Subcutaneous abdominal adipose tissue (tissue), 5 donors: ENCODE results near the gene EIPR1.

Source experiments
- H3K27ac ChIP-seq: one replicate; pipeline ENCODE4 v1.7.0; 2013; ENCODE audit warnings: low read depth, mild to moderate bottlenecking, inconsistent platforms, low read length, moderate library complexity
- H3K27me3 ChIP-seq, 5 donors: one replicate each; pipeline ENCODE4 v1.7.0; 2013; ENCODE audit warnings: low read length in 5 of 5, inconsistent platforms in 1 of 5; ENCODE audit not compliant: control insufficient read depth in 5 of 5, insufficient read depth in 4 of 5
- H3K36me3 ChIP-seq, 5 donors: one replicate each; pipeline ENCODE4 v1.7.0; 2013; ENCODE audit warnings: low read length in 5 of 5; ENCODE audit not compliant: control insufficient read depth in 5 of 5, insufficient read depth in 5 of 5
- H3K4me1 ChIP-seq, 5 donors: one replicate each; pipeline ENCODE4 v1.7.0; 2013; ENCODE audit warnings: low read length in 5 of 5, mild to moderate bottlenecking in 3 of 5, moderate library complexity in 1 of 5; ENCODE audit not compliant: control insufficient read depth in 5 of 5, insufficient read depth in 5 of 5
- H3K4me3 ChIP-seq, 5 donors: one replicate each; pipeline ENCODE4 v1.7.0; 2013; ENCODE audit warnings: low read length in 5 of 5, low read depth in 1 of 5
- H3K9ac ChIP-seq, 5 donors: one replicate each; pipeline ENCODE4 v1.7.0; 2013; ENCODE audit warnings: low read length in 5 of 5, mild to moderate bottlenecking in 4 of 5, moderate library complexity in 3 of 5
- H3K9me3 ChIP-seq, 5 donors: one replicate each; pipeline ENCODE4 v1.7.0; 2013; ENCODE audit warnings: low read length in 5 of 5; ENCODE audit not compliant: control insufficient read depth in 5 of 5
- donor health status: healthy.
- donor health status: healthy.
- donor health status: healthy.
- donor health status: healthy.
- donor health status: healthy.

The EIPR1 gene

GRCh38 chr2:3300224-3300995 is 77.2 kb downstream of the EIPR1 start:
- H3K27me3 ChIP-seq, result no peaks in the 10 kb centered on the region
- H3K9me3 ChIP-seq, result no peaks in the 10 kb centered on the region
- H3K27ac ChIP-seq, result no peak overlapping the region
- H3K36me3 ChIP-seq, result peaks cover 0 to 13% (median 3%) of the 10 kb centered on the region in 5 donors
- H3K4me3 ChIP-seq, result no peak overlapping the region
- H3K9ac ChIP-seq, result no peak overlapping the region
- peaks cover 2 to 7% (median 5%) of the 10 kb centered on the region in 5 donors for H3K4me1 ChIP-seq

GRCh38 chr2:3299703-3300102 is 77.9 kb downstream of the EIPR1 start:
- Histone ChIP-seq H3K4me3 (no peak overlapping the region), H3K4me1 (peaks cover 2 to 7% (median 5%) of the 10 kb centered on the region in 5 donors), H3K36me3 (peaks cover 0 to 13% (median 3%) of the 10 kb centered on the region in 5 donors), H3K9ac (no peak overlapping the region), H3K9me3 (no peaks in the 10 kb centered on the region), H3K27me3 (no peaks in the 10 kb centered on the region), H3K27ac (no peak overlapping the region)

DNA sequence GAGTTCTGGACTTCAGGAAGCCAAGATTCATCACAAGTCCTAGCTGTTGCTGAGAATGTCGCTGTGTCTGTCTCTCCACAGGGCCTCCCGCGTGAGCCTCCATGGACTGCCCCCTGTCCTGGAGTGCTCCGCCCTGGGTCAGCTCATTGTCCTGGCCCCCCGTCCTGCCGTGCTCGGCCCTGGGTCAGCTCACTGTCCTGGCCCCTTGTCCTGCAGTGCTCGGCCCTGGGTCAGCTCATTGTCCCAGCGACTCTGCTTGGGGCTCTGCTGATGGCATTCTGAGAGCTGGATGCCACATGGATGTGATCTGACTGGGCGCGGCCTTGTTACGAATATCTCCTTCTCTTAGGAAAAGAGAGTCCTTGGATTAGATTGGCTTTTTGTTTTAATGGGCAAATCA is 78.5 kb downstream of the EIPR1 start:
- Histone ChIP-seq H3K9ac (no peak overlapping the region), H3K27ac (no peak overlapping the region), H3K4me3 (no peak overlapping the region), H3K36me3 (peaks cover 0 to 13% (median 3%) of the 10 kb centered on the region in 5 donors), H3K9me3 (no peaks in the 10 kb centered on the region), H3K4me1 (peaks cover 2 to 7% (median 5%) of the 10 kb centered on the region in 5 donors), H3K27me3 (no peaks in the 10 kb centered on the region)

DNA sequence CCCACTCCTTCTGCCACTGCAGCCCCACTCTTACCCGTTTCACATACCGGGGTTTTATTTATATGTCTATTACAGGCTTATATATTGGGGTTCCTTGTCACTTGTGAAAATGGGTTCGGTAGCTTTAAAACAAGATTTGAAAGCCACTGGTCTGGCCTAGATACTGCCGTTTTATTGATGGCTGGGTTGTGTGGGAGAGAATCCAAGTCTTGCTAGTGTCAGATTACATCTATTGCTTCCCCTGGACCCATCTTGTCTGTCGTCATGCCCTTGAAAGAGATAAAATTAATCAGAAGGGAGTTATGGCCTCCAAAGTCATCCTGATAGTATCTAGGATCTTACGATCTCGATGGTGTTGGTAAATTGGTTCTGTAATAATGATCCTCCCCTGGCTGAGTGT is 79.4 kb downstream of the EIPR1 start:
- no peak overlapping the region for H3K9ac ChIP-seq
- no peaks in the 10 kb centered on the region for H3K27me3 ChIP-seq
- H3K27ac ChIP-seq, result no peak overlapping the region
- H3K9me3 ChIP-seq, result no peaks in the 10 kb centered on the region
- H3K36me3 ChIP-seq, result peaks cover 0 to 13% (median 3%) of the 10 kb centered on the region in 5 donors
- H3K4me3 ChIP-seq, result no peak overlapping the region
- peaks cover under 1 to 4% (median 2%) of the 10 kb centered on the region in 5 donors for H3K4me1 ChIP-seq

- Histone ChIP-seq H3K4me3 (no peak overlapping the region), H3K9ac (no peak overlapping the region), H3K9me3 (no peaks in the 10 kb centered on the region), H3K4me1 (no peaks in the 10 kb centered on the region), H3K36me3 (peaks cover 0 to 13% (median 3%) of the 10 kb centered on the region in 5 donors), H3K27ac (no peak overlapping the region), H3K27me3 (no peaks in the 10 kb centered on the region)
These were observed 80.1 kb downstream of the EIPR1 start for GRCh38 chr2:3297523-3297922.

DNA sequence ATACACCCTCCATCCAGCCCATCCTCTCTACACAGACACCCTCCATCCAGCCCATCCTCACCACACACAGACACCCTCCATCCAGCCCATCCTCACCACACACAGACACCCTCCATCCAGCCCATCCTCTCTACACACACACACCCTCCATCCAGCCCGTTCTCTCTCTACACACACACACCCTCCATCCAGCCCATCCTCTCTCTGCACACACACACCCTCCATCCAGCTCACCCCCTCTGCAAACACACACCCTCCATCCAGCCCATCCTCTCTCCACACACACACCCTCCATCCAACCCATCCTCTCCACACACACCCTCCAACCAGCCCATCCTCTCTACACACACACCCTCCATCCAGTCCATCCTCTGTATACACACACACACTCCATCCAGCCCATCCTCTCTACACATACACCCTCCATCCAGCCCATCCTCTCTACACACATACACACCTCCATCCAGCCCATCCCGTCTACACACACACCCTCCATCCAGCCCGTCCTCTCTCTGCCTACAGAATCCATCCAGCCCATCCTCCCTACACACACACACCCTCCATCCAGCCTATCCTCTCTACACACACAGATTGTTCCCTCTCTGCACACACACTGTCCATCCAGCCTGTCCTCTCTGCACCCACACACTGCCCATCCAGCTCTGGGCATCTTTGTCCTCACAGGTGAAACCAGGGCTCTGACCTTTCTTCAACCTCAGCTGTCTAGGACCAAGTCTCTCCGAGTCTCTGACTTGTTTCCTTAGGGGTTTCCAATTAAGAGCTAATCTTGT is 81.2 kb downstream of the EIPR1 start:
- no peak overlapping the region for H3K9ac ChIP-seq
- H3K9me3 ChIP-seq, result no peaks in the 10 kb centered on the region
- no peak overlapping the region for H3K4me3 ChIP-seq
- peaks cover 0 to 3% (median 0%) of the 10 kb centered on the region in 5 donors for H3K36me3 ChIP-seq
- H3K27me3 ChIP-seq, result no peaks in the 10 kb centered on the region
- H3K27ac ChIP-seq, result no peak overlapping the region
- no peaks in the 10 kb centered on the region for H3K4me1 ChIP-seq

GRCh38 chr2:3294493-3294892 is 83.1 kb downstream of the EIPR1 start:
- Histone ChIP-seq H3K27ac (no peak overlapping the region), H3K4me3 (no peak overlapping the region), H3K36me3 (peaks cover 0 to 3% (median 0%) of the 10 kb centered on the region in 5 donors), H3K27me3 (no peaks in the 10 kb centered on the region), H3K9me3 (no peaks in the 10 kb centered on the region), H3K4me1 (no peaks in the 10 kb centered on the region), H3K9ac (no peak overlapping the region)

GRCh38 chr2:3294069-3294468 is 83.5 kb downstream of the EIPR1 start:
- H3K9me3 ChIP-seq, result no peaks in the 10 kb centered on the region
- no peak overlapping the region for H3K9ac ChIP-seq
- H3K27me3 ChIP-seq, result no peaks in the 10 kb centered on the region
- H3K27ac ChIP-seq, result no peak overlapping the region
- H3K36me3 ChIP-seq, result peaks cover 0 to 3% (median 0%) of the 10 kb centered on the region in 5 donors
- H3K4me1 ChIP-seq, result no peaks in the 10 kb centered on the region
- H3K4me3 ChIP-seq, result no peak overlapping the region

- no peaks in the 10 kb centered on the region for H3K9me3 ChIP-seq
- H3K27me3 ChIP-seq, result no peaks in the 10 kb centered on the region
- H3K9ac ChIP-seq, result no peak overlapping the region
- no peak overlapping the region for H3K4me3 ChIP-seq
- H3K27ac ChIP-seq, result no peak overlapping the region
- peaks cover 0 to 8% (median 0%) of the 10 kb centered on the region in 5 donors for H3K36me3 ChIP-seq
- no peaks in the 10 kb centered on the region for H3K4me1 ChIP-seq
These were observed 84.4 kb downstream of the EIPR1 start for GRCh38 chr2:3293221-3293620.

DNA sequence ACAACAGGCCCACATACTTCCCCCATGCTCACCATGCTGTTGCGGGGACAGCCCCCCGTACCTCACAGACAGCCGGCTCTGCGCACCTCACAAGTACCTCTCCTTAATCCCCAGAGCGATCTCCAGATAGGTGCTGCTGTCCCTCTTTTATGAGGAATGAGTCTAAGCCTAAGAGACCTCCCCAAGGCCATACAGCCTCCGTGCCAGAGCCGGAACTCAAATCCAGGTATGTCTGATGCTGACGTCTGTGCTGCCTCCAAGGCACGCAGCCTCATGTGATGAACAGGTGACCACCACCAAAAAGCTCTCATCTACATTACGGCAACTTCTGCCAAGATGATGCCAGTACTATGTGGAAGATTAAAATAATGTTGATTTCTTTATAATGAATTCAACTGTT is 85.2 kb downstream of the EIPR1 start:
- no peak overlapping the region for H3K9ac ChIP-seq
- no peak overlapping the region for H3K27ac ChIP-seq

More for the DNA sequence above, 85.2 kb downstream of the EIPR1 start:
- H3K36me3 ChIP-seq, result peaks cover 0 to 8% (median 0%) of the 10 kb centered on the region in 5 donors
- no peaks in the 10 kb centered on the region for H3K9me3 ChIP-seq
- H3K4me3 ChIP-seq, result no peak overlapping the region
- H3K4me1 ChIP-seq, result no peaks in the 10 kb centered on the region
- H3K27me3 ChIP-seq, result no peaks in the 10 kb centered on the region
